NOMO-1 (cell line): Measurements from ENCODE around the gene CASP7.

Experiments
- DNase-seq, 2 experiments: peaks; one replicate each; lab custom pipeline; 2025; ENCODE audit not compliant: unreplicated experiment in 2 of 2; lab: John Stamatoyannopoulos, UW

Gene CASP7

DNA sequence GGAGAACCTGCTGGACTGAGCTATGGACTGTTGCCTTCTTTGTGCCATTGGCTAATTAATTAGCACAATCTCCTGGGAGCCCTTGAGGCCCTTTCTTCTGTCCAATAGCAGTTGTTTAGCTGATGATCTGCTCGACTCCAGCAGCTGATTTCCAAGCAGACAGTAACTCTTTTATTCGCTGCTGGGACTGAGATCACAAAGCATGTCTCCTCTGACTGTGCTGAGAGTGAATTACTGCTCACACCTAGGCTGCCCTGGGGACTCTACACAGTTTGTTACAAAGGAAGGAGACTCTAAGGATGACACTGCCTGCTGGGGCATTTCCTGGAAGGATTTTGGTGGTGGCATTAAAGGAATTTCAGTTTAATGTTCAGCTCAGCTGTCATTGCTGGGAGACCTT lies 31.4 kb downstream of the CASP7 start:
- no peak for DNase-seq

DNA sequence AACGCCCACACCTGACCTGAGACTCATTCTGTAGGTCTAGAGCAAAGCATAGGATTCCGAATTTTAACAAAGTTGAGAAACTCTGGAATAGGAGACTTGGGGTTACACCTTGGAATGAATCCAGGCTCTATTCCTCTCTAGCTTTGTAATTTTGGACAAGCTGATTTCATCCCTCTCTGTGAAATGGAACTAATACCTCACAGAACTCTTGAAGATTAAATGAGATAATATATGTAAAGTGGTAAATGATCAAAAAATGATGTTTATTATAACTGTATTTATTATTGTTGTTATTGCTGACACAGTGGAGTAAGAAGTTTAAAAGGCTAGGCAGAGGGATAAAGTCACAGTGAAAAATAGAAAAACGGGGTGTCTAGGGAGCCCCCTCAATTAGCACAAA lies 32.3 kb downstream of the CASP7 start:
- DNase-seq = no peak

DNA sequence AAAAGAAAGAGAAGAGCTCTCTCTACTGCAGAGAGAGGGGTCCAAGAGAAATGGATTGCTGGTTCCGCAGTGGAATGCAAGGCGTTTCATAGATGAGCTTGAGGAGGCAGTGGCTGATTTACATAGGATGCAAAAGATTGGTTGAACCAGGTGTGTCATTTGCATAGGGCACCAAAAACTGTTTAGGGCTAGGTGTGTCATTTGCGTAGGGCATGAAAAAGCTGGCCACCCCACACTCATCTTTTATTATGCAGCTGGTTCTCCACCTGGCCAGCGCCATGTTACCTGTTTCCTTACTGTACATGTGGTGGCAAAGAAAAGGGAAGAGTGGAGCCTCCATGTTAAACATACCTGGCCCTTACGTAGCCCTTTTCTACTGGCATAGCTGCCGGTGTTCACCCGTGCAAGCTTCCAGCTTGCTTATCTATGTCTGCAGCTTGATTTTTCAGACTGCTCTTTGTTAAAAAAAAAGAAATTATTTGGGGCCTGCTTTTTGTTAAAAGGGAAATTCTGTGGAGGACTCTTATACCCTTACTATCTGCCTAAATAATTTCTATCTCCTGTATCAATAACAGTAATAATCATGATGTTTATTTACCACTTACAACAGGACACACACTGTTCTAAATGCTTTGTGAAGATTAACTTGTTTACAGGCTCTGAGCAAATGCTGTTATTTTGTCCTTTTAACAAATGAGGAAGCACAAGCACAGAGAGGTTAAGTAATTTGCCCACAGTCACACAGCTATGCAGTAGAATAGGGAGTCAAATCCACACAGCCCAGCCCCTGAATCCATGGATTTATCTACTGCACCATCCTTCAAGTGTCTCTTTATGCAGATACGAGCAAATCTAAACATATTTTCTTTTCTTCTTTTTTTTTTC lies 33.3 kb downstream of the CASP7 start:
- DNase-seq = no peak

DNA sequence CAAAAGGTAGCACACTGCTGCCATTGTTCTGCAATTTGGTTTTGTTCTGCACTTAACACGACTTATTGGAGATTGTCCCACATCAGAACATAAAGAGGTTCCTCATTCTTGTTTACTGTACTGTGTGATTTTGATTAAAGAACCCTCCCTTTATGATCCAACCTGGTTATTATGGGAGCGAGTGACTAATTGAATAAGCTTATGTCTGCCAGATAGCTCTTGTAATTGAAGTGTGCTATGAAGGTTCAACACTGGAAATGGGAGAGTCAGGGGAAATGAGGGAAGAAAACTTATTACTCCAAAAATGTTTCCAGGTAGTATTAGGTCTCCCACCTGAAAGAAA lies 33.9 kb downstream of the CASP7 start:
- no peak for DNase-seq

DNA sequence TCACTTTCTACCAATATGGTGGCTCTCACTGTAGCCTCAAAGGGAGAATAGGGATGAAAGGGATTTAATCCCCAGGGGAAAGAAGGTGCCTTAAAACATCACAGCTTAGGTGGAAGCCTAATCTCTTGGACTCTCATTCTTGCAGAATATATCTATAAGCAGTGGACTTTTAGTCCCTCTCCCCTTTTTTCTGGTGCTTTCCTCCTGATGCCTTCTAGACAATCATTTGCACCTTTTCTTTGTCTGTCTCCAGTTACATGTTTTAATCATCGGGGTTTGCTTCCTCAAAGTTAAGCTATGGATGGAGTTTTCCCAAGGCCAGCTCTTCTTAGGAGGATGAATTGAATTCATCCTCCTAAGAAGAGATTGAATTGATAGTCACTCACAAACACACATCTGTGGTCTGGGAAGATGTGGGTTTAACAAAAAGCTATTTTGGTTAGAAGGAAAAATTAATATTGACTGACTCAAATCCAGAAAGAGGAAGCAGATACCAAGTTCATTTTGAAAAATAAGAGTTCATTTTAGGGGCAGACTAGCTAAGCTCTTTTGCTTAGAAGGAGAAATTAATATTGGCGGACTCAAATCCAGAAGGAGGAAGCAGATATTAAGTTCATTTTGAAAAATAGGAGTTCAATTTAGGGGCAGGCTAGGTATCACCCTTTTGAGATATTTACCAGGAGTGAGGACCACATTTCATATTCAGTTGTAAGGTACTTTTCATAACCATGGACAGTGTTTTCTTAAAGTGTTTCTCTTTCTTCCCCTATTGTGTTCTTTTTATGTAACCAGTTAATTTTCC lies 36.6 kb downstream of the CASP7 start:
- DNase-seq = peak in 1 of 2 experiments; percentile 59

DNA sequence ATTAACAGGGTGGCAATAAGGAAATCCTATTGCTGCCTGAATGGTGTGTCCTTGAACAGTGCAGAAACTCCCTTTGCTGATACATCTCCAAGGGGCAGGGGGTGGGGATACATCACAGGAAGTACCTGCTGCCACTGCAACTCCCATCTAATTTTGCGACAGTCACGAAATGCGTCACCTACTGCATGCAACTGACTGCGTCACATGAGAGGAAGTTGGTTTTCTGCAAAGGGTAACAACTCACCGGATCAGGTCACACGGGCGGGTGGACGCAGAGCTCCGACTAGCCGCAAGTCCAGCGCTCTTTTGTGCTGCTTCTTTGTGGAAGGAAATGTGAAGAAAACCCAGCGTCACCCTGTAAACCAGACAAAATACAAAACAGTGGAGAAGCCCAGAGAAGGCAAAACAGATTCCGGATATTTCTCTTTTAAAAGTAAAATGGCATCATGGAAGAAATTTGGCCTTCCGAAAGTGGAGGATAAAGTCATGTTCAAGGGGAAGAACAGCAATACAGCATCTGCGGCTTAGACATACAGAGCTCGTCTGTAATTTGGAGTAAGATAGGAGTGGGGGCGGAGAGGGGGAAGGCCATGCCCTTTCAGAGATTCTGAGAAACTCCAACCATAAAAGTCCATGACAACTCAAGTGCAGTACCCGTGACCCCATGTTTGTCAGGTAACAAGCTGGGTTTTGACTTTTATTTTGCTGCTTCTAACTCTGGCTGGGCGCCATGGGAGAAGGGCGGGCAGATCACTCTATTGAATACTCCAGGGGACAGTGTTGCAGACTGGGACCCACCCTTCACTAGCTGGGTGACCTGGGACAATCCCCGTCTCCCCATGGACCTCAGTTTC lies 39.5 kb downstream of the CASP7 start:
- DNase-seq = no peak

DNA sequence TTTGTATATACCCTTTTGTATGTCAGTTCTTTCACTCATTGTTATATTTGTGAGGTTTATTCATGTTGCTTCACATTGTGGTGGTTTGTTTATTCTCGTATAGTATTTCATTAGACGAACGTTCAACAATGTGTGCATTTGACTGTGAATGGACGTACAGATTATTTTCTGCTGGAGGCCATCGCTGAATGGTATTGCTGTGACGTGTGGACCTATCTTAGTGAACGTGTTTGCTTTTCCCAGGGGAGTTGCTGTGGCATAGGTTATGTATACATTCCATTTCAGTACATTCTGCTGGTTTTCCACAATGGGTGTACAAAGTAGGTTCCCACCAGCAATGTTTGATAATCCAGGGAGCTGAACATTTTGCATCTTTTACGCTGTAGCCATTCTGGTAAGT lies 40.7 kb downstream of the CASP7 start:
- no peak for DNase-seq

DNA sequence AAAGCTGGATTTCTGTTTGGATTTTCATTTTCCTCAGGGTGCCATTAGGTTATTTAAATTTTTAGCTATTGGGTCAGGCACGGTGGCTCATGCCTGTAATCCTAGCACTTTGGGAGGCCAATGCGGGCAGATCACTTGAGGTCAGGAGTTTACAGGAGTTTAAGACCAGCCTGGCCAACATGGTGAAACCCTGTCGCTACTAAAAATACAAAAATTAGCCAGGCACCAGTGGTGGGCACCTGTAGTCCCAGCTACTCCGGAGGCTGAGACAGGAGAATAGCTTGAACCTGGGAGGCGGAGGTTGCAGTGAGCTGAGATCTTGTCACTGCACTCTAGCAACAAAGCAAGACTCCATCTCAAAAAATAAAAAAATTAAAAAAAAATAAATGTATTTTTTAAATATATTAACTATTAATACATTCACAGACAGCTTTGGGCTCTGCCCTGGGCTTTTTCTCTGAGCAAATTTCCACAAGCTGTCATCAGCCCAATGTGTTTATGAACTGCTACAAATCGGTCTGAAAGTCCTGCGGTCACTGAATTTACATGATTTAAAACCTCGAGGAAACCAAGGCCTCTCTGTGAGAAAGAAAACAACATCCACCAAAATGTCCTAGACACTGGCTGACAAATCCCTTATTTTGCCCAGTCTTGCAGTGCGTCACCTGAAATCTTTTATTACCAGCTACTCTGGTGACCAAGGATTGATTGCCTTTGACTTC lies 52.6 kb downstream of the CASP7 start:
- no peak for DNase-seq

DNA sequence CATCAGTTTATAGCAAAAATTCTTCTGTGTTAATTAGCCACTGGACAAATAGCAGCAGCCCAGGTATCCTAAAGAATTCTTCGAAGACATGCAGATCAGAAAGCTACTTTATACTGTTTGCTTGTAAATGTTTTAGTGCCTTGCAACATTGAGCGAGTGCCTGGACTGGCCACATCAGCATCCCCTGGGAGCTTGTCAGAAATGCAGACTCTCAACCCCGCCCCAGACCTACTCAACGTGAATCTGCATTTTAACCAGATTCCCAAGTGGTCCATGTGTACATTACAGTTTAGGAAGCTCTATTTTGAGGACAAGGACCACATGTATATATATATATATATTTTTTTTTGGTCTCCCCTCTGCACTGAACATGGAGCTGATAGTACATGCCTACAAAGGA lies 53.3 kb downstream of the CASP7 start:
- DNase-seq = no peak

DNA sequence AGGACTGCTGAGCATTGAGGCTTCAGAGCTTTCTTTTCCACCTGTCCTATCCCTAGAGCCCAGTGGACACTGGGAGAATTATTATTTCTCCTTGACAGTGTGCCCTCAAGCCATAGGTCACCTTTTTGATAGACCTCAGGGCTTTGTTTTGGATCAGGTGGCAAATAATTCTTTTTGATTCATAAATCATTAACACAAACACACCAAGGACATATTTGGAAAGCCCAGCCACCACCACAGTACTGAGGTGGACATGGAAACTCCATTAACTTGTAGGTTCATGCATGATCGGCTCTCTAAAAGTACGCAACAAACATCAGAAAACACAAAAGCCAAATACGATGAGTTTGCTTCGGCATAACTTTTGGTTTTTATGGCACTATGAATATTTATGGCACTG lies 53.9 kb downstream of the CASP7 start:
- DNase-seq = no peak

DNA sequence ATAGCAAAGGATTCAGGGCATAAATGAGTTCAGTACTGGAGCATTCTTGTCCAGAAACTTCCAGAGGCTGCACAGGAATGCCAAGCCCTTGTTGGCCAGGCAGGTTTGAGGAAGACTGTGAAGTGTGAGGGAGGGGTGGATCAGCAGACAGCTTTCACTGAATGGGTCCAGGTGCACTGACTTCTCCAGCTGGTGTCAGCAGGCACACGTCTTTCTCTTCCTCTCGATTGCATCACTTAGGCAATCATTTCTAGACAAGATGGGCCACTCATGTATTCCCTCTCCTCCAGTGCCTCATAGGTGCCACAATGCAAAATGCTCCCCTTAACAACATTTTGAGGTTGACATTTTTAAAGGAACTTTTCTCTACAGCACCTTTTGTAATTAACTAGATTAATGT lies 56.2 kb downstream of the CASP7 start:
- DNase-seq = no peak

DNA sequence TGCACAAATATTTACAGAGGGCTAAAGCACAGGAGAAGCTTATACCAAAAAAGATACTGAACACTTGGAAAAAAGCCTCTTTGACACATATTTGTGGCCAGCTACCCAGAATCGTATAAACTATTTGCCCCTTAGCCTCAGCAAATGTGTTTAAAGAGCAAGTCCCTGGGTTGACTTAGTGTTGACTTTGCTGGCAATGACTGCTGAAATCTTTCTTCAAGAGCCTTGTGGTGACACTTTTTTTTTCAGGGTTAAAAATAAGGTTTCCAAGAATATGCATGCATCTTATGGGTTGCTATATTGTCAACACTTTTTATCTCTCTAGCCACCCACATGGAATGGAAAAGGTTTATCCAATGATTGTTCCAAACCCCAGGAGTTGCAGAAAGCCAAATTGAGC lies 56.9 kb downstream of the CASP7 start:
- DNase-seq = no peak

DNA sequence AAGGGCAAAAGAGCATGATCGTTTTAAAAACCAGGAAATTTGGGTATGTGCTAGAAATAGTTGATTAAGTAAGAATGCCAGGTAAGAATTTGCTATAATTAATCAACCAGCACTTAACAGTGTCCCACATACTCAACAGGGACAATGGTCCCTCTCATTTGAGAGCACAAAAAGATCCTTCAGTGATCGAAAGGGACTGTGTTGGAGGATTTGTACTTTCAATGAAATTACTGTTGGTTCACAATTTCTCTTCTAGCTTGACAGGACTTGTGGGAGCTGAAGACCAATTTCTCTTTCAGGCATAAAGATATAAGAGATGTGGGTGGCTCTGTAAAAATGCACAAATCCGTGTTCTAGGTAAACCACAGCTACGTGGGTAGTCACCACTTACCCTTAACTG lies 59.3 kb downstream of the CASP7 start:
- no peak for DNase-seq

DNA sequence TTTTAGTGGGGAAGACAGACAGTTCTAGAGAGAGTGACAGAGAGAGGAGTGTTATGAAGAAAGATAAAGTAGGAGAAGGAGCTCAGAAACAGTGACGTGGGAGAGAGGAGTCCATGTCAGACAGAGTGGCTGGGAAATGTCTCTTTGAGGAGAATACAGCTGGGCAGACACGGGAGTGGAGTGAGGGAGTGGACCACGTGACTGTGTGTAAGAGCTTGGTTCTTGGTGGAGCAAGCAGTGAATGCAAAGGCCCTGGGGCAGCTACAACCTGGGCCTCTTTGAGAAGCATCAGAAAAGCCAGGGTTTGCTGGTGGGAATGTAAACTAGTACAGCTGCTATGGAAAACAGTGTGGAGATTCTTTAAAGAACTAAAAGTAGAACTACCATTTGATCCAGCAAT lies 59.9 kb downstream of the CASP7 start:
- no peak for DNase-seq

DNA sequence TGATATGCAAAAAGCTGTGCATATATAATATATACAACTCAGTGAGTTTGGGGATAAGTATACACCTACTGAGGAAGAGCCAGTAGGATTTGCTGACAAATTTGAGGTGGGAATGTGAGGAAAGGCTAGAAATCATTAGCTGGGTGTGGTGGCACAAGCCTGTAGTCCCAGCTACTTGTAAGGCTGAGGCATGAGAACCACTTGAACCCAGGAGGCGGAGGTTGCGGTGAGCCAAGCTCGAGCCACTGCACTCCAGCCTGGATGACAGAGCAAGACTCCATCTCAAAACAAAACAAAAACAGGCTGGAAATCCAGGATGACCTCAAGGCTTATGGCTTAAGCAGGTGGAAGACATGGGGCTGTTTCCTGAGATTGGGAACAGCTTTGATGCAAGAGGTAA lies 61.1 kb downstream of the CASP7 start:
- no peak for DNase-seq

DNA sequence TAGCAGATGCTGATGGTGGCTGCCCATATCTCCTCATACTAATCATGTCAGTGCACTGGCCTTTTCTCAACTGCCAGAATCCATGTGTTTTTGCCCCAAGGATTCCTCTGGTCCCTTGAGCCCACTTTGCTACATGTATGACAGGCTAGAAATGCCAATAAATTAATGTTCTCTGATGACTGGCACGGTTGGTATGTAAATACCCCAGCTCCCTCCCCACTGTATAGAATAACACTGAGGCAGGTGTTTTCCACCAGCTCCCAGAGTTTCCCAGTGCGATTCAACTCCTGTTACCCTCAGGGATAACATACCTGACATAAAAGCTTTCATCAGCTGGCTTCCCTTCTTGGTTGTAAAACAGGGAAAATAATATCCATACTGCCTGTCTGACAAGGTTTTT lies 62.8 kb downstream of the CASP7 start:
- no peak for DNase-seq

DNA sequence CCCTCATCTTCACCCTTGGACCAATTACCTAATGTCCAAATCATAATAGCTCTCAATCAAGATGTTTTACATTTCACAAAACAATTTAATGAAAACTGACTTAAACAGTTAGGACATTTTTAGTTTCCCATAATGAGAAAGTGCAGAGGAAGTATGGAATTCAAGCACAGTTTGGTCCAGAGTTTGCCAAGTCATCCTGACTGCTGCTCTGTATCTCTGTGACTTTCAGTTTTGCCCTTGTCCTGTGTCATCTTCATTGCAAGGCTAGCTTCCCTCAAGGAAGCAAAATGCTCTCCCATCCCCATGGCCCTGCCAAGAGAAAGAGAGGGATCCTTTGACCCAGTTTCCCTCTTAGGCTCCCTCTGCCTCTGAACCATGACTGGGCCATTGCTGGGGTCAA lies 63.9 kb downstream of the CASP7 start:
- no peak for DNase-seq

DNA sequence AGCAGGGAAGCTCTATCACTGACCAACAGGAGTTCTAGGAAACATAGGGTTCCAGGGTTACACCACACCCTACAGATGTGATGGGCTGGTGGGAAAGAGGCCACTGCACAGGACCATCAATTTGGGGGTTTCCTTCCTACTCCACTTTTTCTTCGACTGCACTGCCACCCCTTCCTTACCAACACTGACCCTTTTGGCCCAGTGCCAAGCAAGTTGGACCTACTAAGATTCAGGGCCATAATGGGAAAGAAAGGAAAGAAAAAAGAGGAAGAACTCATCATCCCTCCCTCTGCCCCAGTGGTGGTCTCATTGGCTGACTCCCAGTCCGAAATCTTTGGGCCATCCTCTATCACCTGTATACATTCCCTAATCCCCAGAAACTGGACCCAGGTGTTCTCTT lies 65.7 kb downstream of the CASP7 start:
- no peak for DNase-seq

DNA sequence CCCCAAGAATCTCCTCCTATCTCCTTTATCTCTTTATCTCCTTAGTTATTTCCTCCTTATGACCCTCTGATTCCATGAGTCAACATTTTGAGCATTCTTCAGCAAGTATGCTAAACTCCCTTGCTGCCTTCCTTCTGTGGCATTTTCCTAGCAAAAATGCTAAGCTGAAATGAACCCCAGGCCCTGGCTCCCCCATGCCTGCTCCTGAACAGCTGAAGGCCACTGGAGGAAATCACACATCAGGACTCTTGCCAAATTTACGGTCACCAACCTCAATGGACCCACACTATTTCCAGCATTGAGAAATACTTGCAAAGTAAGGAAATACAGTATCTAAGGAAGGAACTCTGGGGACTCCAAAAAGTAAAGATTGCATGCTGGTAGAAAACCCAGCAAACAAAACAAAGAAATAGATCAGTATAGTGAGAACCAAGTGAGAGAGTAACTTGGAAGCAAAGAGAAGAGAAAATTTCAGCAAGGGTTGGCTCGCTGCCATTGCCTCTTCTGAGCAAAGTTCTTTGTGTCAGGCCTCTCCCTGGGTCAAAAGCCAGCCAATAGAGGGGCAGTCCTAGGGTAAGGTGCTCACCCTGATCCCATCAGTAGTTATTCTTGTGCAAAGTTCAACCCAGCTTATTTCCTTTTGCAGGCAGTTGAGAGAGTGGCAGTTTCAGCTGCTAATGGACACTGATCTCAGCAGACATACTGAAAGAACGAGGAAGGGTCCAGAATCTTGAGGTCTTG lies 66.7 kb downstream of the CASP7 start:
- DNase-seq = no peak

DNA sequence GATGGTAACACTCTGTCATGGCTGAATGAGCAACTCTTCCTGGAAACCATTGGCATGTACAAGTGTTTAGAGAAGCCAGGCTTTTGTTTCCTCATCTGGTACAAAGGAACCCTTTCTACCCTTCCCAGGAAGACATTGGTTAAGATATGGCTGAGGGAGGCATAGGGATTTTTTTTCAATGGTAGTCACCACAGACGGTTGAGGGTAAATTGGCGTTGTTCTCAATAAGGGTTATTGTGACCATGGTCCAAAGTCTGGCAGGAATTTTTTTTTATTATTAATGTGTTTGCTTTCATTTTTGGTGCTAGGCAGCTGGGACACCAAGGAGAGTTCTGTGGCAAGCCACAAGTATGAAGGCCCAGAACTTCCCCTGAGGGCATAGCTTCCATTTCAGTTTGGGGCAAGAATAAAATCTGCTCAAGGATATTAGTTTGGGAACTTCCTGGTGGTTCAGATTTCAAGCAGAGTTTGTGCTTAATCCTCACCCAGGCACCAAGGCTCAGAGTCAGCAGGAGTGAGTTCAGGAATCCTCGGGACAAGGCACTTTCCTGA lies 71.5 kb downstream of the CASP7 start, which contains the start of gene PLEKHS1:
Gene PLEKHS1 (plus strand): TSS at position 502 of the 552 bp plus-strand sequence. CDS start 3,596 bp downstream, outside the sequence.
- DNase-seq = no peak
